ENCODE measurements around the gene GLRX3.
"Not testable (repeated sequence)": the region's sequence is repeated elsewhere in the genome, so short reads cannot be mapped to it uniquely, and the experiment has no call there.

Gene GLRX3

DNA sequence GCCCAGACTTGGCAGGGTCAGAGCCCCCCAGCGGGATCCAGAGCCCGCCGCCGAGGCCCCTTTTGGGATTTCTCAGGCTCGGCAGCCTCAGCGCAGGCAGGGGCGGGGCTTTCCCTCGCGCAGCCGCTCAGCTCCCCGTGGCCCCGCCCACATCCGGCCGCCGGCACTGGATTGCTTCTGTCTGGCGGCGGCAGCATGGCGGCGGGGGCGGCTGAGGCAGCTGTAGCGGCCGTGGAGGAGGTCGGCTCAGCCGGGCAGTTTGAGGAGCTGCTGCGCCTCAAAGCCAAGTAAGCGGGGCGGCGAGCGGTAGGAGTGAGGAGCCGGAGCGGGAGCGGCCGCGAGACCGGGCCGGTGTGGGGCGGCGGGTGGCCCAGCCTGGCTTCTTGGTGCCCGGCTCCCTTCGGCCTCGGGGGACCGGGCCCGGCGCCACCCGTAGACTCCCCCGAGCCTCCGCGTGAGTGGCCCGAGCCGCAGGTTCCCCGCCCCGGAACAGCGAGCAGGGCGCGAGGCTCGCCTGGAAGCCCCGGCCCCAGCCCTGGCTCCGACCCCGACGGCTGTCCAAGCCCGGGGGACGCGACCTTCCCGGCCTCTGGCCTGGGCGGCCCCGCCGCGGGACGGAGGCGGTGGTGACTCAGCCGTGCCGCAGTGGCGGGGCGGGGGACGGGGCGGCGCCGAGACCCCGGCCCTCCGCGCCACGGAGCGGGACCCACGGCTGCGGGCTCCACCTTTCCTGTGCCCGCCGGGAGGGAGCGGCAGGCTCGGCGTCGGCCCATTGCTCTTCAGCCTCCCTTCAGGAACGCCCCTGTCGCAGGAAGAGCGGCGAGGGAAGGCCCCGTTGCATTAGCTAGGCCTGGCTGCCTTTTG, at the start of gene GLRX3:
GLRX3 (plus strand) TSS at position 166 of the 864 bp plus-strand sequence; CDS start at position 196, 30 bp downstream.
- DNase-seq, result peak; percentile 85

GRCh38 chr10:130090565-130090964, 45.6 kb upstream of the GLRX3 start:
- DNase-seq, result not testable (repeated sequence)

DNA sequence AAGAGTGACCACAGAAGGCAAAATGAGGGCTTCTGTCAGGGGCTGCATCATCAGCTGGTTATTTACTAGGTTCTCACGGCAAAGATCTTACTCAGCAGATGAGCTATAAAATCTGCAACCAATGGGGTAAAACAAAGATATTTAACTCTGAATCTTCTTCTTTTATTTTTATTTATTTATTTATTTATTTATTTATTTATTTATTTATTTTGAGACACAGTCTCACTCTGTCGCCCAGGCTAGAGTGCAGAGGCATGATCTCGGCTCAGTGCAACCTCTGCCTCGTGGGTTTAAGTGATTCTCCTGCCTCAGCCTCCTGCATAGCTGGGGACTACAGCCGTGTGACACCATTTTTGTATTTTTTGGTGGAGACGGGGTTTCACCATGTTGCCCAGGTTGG, 36.8 kb upstream of the GLRX3 start:
- no peak for DNase-seq

- no peak for DNase-seq
These were observed 30.5 kb upstream of the GLRX3 start for GRCh38 chr10:130105724-130106123.

GRCh38 chr10:130108146-130108545, 28.0 kb upstream of the GLRX3 start:
- DNase-seq, result peak; percentile 34

DNA sequence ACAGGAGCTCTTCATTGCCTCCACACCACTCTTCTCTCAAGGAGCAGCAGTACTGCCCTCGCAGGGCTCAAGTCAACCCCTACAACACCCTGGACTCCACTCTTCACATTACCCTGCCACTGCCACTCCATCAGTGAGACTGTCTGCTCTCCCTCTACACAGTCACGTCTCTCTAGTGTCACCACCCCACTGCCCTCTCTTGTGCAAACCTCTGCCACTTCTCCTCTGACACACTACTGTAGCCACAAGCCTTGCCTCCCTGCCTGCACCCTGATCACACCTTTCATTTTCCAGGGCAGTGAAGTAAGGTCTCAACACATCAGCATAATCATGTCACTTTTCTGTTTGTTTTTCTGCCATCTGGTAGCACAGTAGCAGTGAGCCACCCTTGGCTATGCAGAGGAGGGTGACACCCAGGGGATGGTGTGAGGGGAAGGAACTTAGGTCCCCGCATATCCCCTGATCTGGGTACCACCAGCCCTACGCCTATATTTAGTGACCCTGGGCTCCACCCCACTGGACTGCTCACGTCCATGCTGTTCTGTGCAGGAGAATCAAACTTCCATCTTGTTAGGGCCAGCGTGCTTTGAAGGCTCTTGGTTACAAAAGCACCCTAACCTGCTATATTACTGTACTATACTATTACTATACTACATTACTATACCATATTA, 27.1 kb upstream of the GLRX3 start:
- peak; percentile 14 for DNase-seq

DNA sequence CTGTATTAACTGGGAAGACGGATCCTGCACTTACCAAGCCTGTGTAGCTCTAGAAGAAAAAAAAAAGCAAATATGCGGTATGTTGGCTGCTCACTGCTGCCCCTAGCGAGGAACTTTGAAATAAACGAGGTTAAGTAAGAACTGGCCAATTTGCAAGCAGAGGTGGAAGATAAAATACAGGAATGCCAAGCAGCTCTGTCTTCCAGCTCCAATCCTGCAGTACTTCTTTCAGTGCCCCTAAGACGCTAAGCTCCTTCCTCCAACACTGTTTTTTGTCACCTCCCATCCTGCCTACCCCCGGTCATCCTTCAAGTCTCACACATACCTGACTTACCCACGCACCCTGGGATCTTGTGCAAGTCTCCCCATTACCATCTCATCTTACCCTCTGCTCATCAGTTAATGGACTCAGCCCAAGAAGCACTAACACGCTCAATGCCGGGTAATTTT, 26.4 kb upstream of the GLRX3 start:
- DNase-seq, result peak; percentile 86

GRCh38 chr10:130110246-130111112, 25.7 kb upstream of the GLRX3 start, which contains the start of gene C10orf143:
C10orf143 (minus strand) TSS chr10:130110830; CDS start chr10:130110772, 58 bp downstream.
- DNase-seq, result peak; percentile 97

- peak; percentile 97 for DNase-seq
These were observed 24.9 kb upstream of the GLRX3 start for GRCh38 chr10:130111113-130111851.

- DNase-seq, result no peak
These were observed 24.4 kb upstream of the GLRX3 start for GRCh38 chr10:130111852-130112180.

- no peak for DNase-seq
These were observed 23.4 kb upstream of the GLRX3 start for GRCh38 chr10:130112821-130113220.

DNA sequence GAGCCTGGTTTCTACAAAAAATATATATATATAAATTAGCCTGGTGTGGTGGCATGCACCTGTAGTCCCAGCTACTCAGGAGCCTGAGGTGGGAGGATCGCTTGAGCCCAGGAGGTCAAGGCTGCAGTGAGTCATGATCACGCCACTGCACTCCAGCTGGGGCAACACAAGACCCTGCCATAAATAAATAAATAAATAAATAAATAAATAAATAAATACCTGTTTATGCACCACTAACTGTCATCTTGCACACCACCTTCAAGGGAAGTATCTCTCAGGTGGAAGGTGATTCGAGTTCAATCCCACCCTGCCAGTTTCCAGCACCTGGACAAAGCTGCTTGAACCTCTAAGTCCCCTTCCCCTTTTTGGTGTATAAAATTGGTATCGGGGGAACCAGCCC, 19.2 kb upstream of the GLRX3 start:
- not testable (repeated sequence) for DNase-seq

GRCh38 chr10:130117535-130117934, 18.7 kb upstream of the GLRX3 start:
- DNase-seq, result not testable (repeated sequence)

DNA sequence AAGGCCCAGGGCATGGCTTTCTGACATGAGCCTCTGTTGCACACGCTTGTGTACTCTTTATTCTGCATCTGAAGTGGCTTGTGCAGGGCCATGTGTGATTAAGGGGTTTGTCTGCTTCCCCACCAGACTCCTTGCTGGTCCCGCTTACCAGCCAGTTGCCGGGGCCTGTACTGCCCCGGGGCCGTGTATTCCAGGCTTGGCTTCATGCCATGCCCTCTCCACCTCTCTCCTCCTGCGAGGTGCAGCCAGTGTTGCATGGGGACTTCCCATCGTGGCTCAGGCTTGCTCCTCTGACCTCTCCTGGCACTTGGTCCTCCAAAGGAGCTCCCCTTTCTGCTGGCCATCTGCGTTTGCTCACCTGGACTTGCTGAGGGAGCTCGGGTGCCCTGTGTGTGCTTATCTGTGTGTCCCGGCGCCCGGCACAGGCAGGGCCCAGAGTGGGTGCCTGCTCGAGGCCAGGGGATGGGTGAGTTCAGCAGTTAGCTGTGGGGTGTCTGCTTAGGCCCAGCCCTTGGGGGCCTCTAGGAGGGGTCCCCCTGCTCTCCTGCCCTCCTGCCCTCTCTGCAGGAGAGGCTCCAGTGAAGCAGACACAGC, 14.6 kb upstream of the GLRX3 start:
- DNase-seq, result no peak

- peak; percentile 69 for DNase-seq
These were observed 8.7 kb upstream of the GLRX3 start for GRCh38 chr10:130127364-130128061.

- no peak for DNase-seq
These were observed 8.0 kb upstream of the GLRX3 start for GRCh38 chr10:130128062-130128781.

DNA sequence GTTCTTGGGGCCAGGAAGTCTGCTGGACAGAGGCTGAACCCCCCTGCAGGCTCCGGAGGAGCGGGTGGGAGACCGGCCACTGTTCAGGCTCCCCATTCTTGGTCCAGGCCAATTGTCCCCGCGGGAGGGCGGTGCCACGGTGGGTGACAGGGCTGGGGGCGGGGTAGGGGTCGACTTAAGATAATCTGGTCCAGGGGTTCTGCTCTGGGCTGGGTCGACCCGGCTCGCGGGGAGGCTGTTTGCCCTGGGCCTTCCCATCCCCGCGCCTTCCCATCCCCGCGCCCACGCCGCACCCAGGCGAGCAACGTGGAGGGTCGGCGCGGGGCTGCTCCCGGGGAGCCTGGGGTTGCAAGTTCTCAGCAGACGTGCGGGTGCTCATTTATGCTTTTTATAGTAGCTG, 7.3 kb upstream of the GLRX3 start:
- DNase-seq, result no peak

GRCh38 chr10:130135676-130136225, 440 bp upstream of the GLRX3 start:
- no peak for DNase-seq

DNA sequence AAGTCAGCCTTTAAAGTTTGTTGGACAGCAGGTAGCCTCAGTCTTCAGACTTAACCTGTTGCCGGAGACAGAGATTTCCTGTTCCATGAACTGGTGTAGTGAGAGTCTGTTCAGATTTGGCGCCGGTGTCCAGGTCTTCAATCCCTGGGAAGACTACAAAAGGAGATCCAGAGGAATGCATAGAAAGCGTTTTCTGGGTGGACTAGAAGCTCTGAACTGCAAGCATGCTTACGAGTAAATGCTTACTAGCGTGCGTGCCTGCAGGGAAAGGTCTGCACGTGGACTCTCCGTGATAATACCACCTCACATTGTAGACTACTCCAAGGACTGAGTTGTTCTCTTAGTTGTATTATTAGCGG, 878 bp downstream of the GLRX3 start:
- no peak for DNase-seq
